Measurements from ENCODE around the gene C19orf33.

The C19orf33 gene

GRCh38 chr19:38298821-38299680, 5.0 kb upstream of the C19orf33 start:
- Histone ChIP-seq H3K36me3 (ENCODE audit: insufficient read depth, low read length) (peaks cover 10% of the 10 kb centered on the region; the same call in 1 of the 2 replicates), H3F3A (ENCODE audit: low read depth) (no peaks in the 10 kb centered on the region), H3K4me1 (ENCODE audit: insufficient read depth, low read length, poor library complexity, severe bottlenecking) (no peaks in the 10 kb centered on the region)

DNA sequence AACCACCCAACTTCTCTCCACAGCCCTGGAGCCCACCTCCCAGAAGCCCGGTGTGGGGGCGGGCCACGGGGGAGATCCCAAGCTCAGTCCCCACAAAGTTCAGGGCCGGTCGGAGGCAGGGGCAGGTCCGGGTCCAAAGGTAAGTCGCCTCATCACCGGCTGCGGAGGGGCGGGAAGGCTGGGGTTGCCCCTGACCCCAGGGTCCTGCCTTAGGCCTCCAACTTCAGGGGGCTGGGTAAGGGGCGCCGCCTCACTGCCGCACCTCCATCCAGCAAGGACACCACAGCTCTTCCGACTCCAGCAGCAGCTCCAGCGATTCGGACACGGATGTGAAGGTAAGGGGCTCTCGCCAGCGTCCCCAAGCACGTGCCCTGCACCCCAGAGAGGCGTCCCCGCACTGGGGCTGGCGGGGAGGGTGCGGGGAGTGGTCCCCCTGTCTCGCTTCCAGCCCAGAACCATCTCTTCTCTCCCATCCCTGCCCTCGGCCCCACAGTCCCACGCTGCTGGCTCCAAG, 358 bp downstream of the C19orf33 start:
- H3K9me2 ChIP-seq (replicated peaks; ENCODE audit: low read depth, low read length), result no peaks in the 10 kb centered on the region
- TF ChIP-seq, protein P1, sequence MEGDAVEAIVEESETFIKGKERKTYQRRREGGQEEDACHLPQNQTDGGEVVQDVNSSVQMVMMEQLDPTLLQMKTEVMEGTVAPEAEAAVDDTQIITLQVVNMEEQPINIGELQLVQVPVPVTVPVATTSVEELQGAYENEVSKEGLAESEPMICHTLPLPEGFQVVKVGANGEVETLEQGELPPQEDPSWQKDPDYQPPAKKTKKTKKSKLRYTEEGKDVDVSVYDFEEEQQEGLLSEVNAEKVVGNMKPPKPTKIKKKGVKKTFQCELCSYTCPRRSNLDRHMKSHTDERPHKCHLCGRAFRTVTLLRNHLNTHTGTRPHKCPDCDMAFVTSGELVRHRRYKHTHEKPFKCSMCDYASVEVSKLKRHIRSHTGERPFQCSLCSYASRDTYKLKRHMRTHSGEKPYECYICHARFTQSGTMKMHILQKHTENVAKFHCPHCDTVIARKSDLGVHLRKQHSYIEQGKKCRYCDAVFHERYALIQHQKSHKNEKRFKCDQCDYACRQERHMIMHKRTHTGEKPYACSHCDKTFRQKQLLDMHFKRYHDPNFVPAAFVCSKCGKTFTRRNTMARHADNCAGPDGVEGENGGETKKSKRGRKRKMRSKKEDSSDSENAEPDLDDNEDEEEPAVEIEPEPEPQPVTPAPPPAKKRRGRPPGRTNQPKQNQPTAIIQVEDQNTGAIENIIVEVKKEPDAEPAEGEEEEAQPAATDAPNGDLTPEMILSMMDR (conservative IDR thresholded peaks at IDR 0.05; ENCODE audit: low read length), result no peak
- TF ChIP-seq EZH2phosphoT487 (IDR thresholded peaks at IDR 0.05; ENCODE audit: borderline replicate concordance), result no peak
- H2AFZ ChIP-seq (ENCODE audit: low read length), result no peak overlapping the region
- H3K9ac ChIP-seq (ENCODE audit: low read depth, low read length, poor library complexity, severe bottlenecking), result no peak overlapping the region
- H3K36me3 ChIP-seq (ENCODE audit: insufficient read depth, low read length), result peaks cover 25% of the 10 kb centered on the region; the same call in 1 of the 2 replicates
- H3K9me3 ChIP-seq (ENCODE audit: insufficient read depth, low read depth, low read length), result no peaks in the 10 kb centered on the region
- H4K20me1 ChIP-seq (ENCODE audit: insufficient read depth, low read length, poor library complexity, severe bottlenecking), result no peaks in the 10 kb centered on the region
- H3K4me2 ChIP-seq (ENCODE audit: low read depth, low read length, poor library complexity, severe bottlenecking), result no peak overlapping the region
- no peak overlapping the region for H3K4me3 ChIP-seq (ENCODE audit: low read length, poor library complexity, severe bottlenecking)
- no peaks in the 10 kb centered on the region for H3F3A ChIP-seq (ENCODE audit: low read depth)
- no peaks in the 10 kb centered on the region for H3K4me1 ChIP-seq (ENCODE audit: insufficient read depth, low read length, poor library complexity, severe bottlenecking)
- H3K79me2 ChIP-seq (ENCODE audit: insufficient read depth, low read length), result no peaks in the 10 kb centered on the region
- no peaks in the 10 kb centered on the region for H3K27me3 ChIP-seq (ENCODE audit: insufficient read depth, low read length, poor library complexity, severe bottlenecking)

More at GRCh38 chr19:38298821-38299680, 5.0 kb upstream of the C19orf33 start:
- Histone ChIP-seq H4K20me1 (ENCODE audit: insufficient read depth, low read length, poor library complexity, severe bottlenecking) (no peaks in the 10 kb centered on the region), H3K4me3 (ENCODE audit: low read length, poor library complexity, severe bottlenecking) (no peak overlapping the region), H3K79me2 (ENCODE audit: insufficient read depth, low read length) (no peaks in the 10 kb centered on the region), H2AFZ (ENCODE audit: low read length) (no peak overlapping the region), H3K27me3 (ENCODE audit: insufficient read depth, low read length, poor library complexity, severe bottlenecking) (no peaks in the 10 kb centered on the region), H3K9me2 (replicated peaks; ENCODE audit: low read depth, low read length) (no peaks in the 10 kb centered on the region), H3K4me2 (ENCODE audit: low read depth, low read length, poor library complexity, severe bottlenecking) (no peak overlapping the region), H3K9me3 (ENCODE audit: insufficient read depth, low read depth, low read length) (no peaks in the 10 kb centered on the region), H3K9ac (ENCODE audit: low read depth, low read length, poor library complexity, severe bottlenecking) (no peak overlapping the region)
- no peak for TF ChIP-seq EZH2phosphoT487 (IDR thresholded peaks at IDR 0.05; ENCODE audit: borderline replicate concordance)
- TF ChIP-seq, protein P1 (conservative IDR thresholded peaks at IDR 0.05; ENCODE audit: low read length), result no peak

GRCh38 chr19:38304866-38305429, 897 bp downstream of the C19orf33 start:
- Histone ChIP-seq H3K79me2 (ENCODE audit: insufficient read depth, low read length) (no peaks in the 10 kb centered on the region), H3K9ac (ENCODE audit: low read depth, low read length, poor library complexity, severe bottlenecking) (no peak overlapping the region), H3K36me3 (ENCODE audit: insufficient read depth, low read length) (peaks cover 25% of the 10 kb centered on the region; the same call in 1 of the 2 replicates), H3K4me1 (ENCODE audit: insufficient read depth, low read length, poor library complexity, severe bottlenecking) (no peaks in the 10 kb centered on the region), H4K20me1 (ENCODE audit: insufficient read depth, low read length, poor library complexity, severe bottlenecking) (no peaks in the 10 kb centered on the region), H3K4me2 (ENCODE audit: low read depth, low read length, poor library complexity, severe bottlenecking) (no peak overlapping the region), H3K27me3 (ENCODE audit: insufficient read depth, low read length, poor library complexity, severe bottlenecking) (no peaks in the 10 kb centered on the region), H3F3A (ENCODE audit: low read depth) (no peaks in the 10 kb centered on the region), H3K9me2 (replicated peaks; ENCODE audit: low read depth, low read length) (no peaks in the 10 kb centered on the region), H2AFZ (ENCODE audit: low read length) (no peak overlapping the region), H3K4me3 (ENCODE audit: low read length, poor library complexity, severe bottlenecking) (no peak overlapping the region), H3K9me3 (ENCODE audit: insufficient read depth, low read depth, low read length) (no peaks in the 10 kb centered on the region)
- no peak for TF ChIP-seq EZH2phosphoT487 (IDR thresholded peaks at IDR 0.05; ENCODE audit: borderline replicate concordance)
- TF ChIP-seq, protein P1 (conservative IDR thresholded peaks at IDR 0.05; ENCODE audit: low read length), result no peak
